HL-60 (cell line): ENCODE measurements around the gene MLXIP.

Experiments
- GABPA ChIP-seq: IDR thresholded peaks from 2 replicates; pipeline ENCODE4 v1.6.1; 2012; ENCODE audit warnings: low read depth
- POLR2AphosphoS5 ChIP-seq: IDR thresholded peaks from 2 replicates; pipeline ENCODE4 v1.6.1; 2012; ENCODE audit warnings: low read depth
- SPI1 ChIP-seq: IDR thresholded peaks from 2 replicates; pipeline ENCODE4 v1.6.1; 2012; ENCODE audit warnings: low read depth, mild to moderate bottlenecking, borderline replicate concordance
- TF ChIP-seq, protein P1 (sequence below): IDR thresholded peaks from one replicate; pipeline ENCODE4 v1.5.1; 2011; ENCODE audit warnings: low read length, control low read depth, inconsistent platforms; ENCODE audit not compliant: insufficient read depth
- TF ChIP-seq, protein P2 (sequence below): IDR thresholded peaks from 2 replicates; pipeline ENCODE4 v1.6.1; 2012; ENCODE audit warnings: low read depth; ENCODE audit not compliant: insufficient replicate concordance

DNA sequence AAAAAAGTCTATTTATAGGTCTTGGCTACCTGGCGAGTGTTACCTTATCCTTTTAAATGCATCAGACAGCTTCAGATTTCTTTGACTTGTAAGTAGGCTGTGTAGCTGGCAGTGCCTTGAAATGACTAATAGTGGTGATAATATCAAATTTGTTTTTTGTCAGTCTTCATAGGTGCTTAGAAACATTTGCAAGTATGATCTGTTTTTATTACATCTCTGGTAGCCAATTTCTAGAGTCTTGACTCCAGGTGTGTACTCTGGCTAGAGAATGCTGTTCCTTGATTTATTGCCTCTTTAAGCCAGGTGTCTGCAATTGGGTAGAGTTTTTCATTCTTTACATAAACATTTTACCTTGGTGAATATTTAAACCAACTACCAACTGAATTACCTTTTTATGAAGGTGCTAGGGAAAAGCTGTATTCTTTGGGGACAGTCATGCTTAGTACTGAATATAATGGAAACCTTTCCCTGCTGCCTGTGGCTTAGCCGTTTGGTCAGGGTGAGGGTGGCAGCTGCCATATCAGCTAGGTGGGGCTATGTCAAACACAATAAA, 32.6 kb downstream of the MLXIP start:
- TF ChIP-seq, protein P1, sequence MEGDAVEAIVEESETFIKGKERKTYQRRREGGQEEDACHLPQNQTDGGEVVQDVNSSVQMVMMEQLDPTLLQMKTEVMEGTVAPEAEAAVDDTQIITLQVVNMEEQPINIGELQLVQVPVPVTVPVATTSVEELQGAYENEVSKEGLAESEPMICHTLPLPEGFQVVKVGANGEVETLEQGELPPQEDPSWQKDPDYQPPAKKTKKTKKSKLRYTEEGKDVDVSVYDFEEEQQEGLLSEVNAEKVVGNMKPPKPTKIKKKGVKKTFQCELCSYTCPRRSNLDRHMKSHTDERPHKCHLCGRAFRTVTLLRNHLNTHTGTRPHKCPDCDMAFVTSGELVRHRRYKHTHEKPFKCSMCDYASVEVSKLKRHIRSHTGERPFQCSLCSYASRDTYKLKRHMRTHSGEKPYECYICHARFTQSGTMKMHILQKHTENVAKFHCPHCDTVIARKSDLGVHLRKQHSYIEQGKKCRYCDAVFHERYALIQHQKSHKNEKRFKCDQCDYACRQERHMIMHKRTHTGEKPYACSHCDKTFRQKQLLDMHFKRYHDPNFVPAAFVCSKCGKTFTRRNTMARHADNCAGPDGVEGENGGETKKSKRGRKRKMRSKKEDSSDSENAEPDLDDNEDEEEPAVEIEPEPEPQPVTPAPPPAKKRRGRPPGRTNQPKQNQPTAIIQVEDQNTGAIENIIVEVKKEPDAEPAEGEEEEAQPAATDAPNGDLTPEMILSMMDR, result no peak
- no peak for TF ChIP-seq POLR2AphosphoS5
- TF ChIP-seq GABPA, result no peak
- TF ChIP-seq, protein P2, sequence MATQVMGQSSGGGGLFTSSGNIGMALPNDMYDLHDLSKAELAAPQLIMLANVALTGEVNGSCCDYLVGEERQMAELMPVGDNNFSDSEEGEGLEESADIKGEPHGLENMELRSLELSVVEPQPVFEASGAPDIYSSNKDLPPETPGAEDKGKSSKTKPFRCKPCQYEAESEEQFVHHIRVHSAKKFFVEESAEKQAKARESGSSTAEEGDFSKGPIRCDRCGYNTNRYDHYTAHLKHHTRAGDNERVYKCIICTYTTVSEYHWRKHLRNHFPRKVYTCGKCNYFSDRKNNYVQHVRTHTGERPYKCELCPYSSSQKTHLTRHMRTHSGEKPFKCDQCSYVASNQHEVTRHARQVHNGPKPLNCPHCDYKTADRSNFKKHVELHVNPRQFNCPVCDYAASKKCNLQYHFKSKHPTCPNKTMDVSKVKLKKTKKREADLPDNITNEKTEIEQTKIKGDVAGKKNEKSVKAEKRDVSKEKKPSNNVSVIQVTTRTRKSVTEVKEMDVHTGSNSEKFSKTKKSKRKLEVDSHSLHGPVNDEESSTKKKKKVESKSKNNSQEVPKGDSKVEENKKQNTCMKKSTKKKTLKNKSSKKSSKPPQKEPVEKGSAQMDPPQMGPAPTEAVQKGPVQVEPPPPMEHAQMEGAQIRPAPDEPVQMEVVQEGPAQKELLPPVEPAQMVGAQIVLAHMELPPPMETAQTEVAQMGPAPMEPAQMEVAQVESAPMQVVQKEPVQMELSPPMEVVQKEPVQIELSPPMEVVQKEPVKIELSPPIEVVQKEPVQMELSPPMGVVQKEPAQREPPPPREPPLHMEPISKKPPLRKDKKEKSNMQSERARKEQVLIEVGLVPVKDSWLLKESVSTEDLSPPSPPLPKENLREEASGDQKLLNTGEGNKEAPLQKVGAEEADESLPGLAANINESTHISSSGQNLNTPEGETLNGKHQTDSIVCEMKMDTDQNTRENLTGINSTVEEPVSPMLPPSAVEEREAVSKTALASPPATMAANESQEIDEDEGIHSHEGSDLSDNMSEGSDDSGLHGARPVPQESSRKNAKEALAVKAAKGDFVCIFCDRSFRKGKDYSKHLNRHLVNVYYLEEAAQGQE, result no peak
- no peak for TF ChIP-seq SPI1
